H1 (cell line): ENCODE results near the gene GJD2. TPM values are rescaled to one million over a fixed set of nuclear protein-coding genes. Genes with fewer than 3 reads are reported as not detected.

Source experiments
- CTCF ChIA-PET: fragments of 300-600 bp; sonication (Branson Sonifier 250); formaldehyde crosslinking; loops from one replicate; lab custom pipeline; 2021; ENCODE audit not compliant: partially characterized antibody; lab: Charles Lee
- POLR2A ChIA-PET: fragments of 300-600 bp; sonication (Branson Sonifier 250); formaldehyde crosslinking; loops from one replicate; lab custom pipeline; 2021; ENCODE audit warnings: inconsistent platforms; ENCODE audit not compliant: partially characterized antibody; lab: Charles Lee
- DNase-seq, 2 experiments: peaks; one replicate each; pipeline versions ENCODE4 v3.0.0 to v3.0.0-alpha.2; 2010 to 2022; ENCODE audit warnings: low spot score in 2 of 2, low read depth in 1 of 2, mixed read lengths in 1 of 2
- FAIRE-seq: peaks from 2 replicates; lab custom pipeline; 2011; peaks lifted over from hg19 to GRCh38; lab: Jason Lieb, UNC
- H2AFZ ChIP-seq: 2 replicates; pipeline ENCODE4 v1.8.1; 2012; ENCODE audit warnings: low read length, inconsistent platforms
- H2AK5ac ChIP-seq: 2 replicates; pipeline ENCODE4 v1.6.1; 2013; ENCODE audit warnings: low read depth, low read length
- H2BK120ac ChIP-seq: replicated peaks from 2 replicates; pipeline ENCODE3; 2013; ENCODE audit warnings: low read depth, low read length, inconsistent platforms
- H2BK12ac ChIP-seq: 2 replicates; pipeline ENCODE4 v1.6.1; 2013; ENCODE audit warnings: low read depth, low read length
- H2BK15ac ChIP-seq: 2 replicates; pipeline ENCODE4 v1.6.1; 2013; ENCODE audit warnings: low read length
- H2BK20ac ChIP-seq: 2 replicates; pipeline ENCODE4 v1.6.1; 2013; ENCODE audit warnings: low read length
- H2BK5ac ChIP-seq: 2 replicates; pipeline ENCODE4 v1.6.1; 2013; ENCODE audit warnings: low read depth, low read length
- H3K14ac ChIP-seq: 2 replicates; pipeline ENCODE4 v1.6.1; 2013; ENCODE audit warnings: inconsistent platforms; ENCODE audit not compliant: insufficient read length
- H3K18ac ChIP-seq: 2 replicates; pipeline ENCODE4 v1.6.1; 2013; ENCODE audit warnings: low read length; ENCODE audit errors: extremely low read depth
- H3K23ac ChIP-seq: 2 replicates; pipeline ENCODE4 v1.6.1; 2013; ENCODE audit warnings: inconsistent platforms; ENCODE audit not compliant: insufficient read length
- H3K23me2 ChIP-seq: 2 replicates; pipeline ENCODE4 v1.6.1; 2013; ENCODE audit warnings: low read depth, low read length
- H3K27ac ChIP-seq: 2 replicates; pipeline ENCODE4 v1.6.1; 2011; ENCODE audit warnings: low read depth, low read length, inconsistent platforms
- H3K27me3 ChIP-seq, 4 experiments: replicated peaks in 1 of 4; 1 replicate in 1 of 4; 2 replicates in 3 of 4; pipeline versions ENCODE4 v1.6.1 to v1.8.1; 2011 to 2013; ENCODE audit warnings: low read length in 3 of 4, mild to moderate bottlenecking in 3 of 4, inconsistent platforms in 2 of 4, mixed read lengths in 2 of 4, moderate library complexity in 1 of 4; ENCODE audit not compliant: control insufficient read depth in 3 of 4, insufficient read depth in 3 of 4; ENCODE audit errors: extremely low read depth in 1 of 4
- H3K36me3 ChIP-seq, 4 experiments: 2 replicates each; pipeline versions ENCODE4 v1.6.1 to v1.8.1; 2011 to 2013; ENCODE audit warnings: mild to moderate bottlenecking in 4 of 4, low read length in 3 of 4, moderate library complexity in 2 of 4, control low read depth in 1 of 4, inconsistent platforms in 1 of 4; ENCODE audit not compliant: insufficient read depth in 4 of 4, control insufficient read depth in 2 of 4
- H3K4ac ChIP-seq: replicated peaks from 2 replicates; pipeline ENCODE3; 2013; ENCODE audit warnings: low read length, low read depth, mixed read lengths, inconsistent platforms; ENCODE audit not compliant: insufficient read length
- H3K4me1 ChIP-seq, 4 experiments: replicated peaks in 1 of 4; 1 replicate in 1 of 4; 2 replicates in 3 of 4; pipeline versions ENCODE4 v1.6.1 to v1.8.1; 2011 to 2013; ENCODE audit warnings: low read length in 3 of 4, inconsistent platforms in 2 of 4, mixed read lengths in 1 of 4; ENCODE audit not compliant: insufficient read depth in 4 of 4, control insufficient read depth in 3 of 4
- H3K4me2 ChIP-seq, 2 experiments: 2 replicates each; pipeline versions ENCODE4 v1.6.1 to v1.8.1; 2011 to 2013; ENCODE audit warnings: low read depth in 2 of 2, low read length in 2 of 2, control low read depth in 1 of 2, inconsistent platforms in 1 of 2, mild to moderate bottlenecking in 1 of 2; ENCODE audit not compliant: insufficient read depth in 1 of 2
- H3K4me3 ChIP-seq, 4 experiments: fragments of 200-600, 300-600 bp in 1 of 4; sonication (generic), shearing (Covaris generic), sonication (Bioruptor Twin) in 1 of 4; 2 replicates each; pipeline versions ENCODE4 v1.5.1 to v1.8.1; 2011 to 2016; ENCODE audit warnings: low read length in 4 of 4, low read depth in 3 of 4, control low read depth in 2 of 4, inconsistent platforms in 2 of 4, mild to moderate bottlenecking in 2 of 4, mixed read lengths in 1 of 4, moderate library complexity in 1 of 4; ENCODE audit not compliant: insufficient read depth in 2 of 4; ENCODE audit errors: extremely low read depth in 1 of 4
- H3K56ac ChIP-seq: replicated peaks from 2 replicates; pipeline ENCODE3; 2013; ENCODE audit warnings: low read depth, mild to moderate bottlenecking, mixed read lengths, low read length, inconsistent platforms; ENCODE audit not compliant: insufficient read length
- H3K79me1 ChIP-seq: 2 replicates; pipeline ENCODE4 v1.6.1; 2013; ENCODE audit warnings: low read depth, low read length, control low read depth
- H3K79me2 ChIP-seq, 2 experiments: 2 replicates each; pipeline versions ENCODE4 v1.6.1 to v1.8.1; 2012 to 2013; ENCODE audit warnings: low read length in 2 of 2, mild to moderate bottlenecking in 2 of 2, inconsistent platforms in 1 of 2; ENCODE audit not compliant: insufficient read depth in 2 of 2, control insufficient read depth in 1 of 2
- H3K9ac ChIP-seq, 4 experiments: replicated peaks in 1 of 4; 1 replicate in 1 of 4; 2 replicates in 3 of 4; pipeline versions ENCODE4 v1.6.1 to v1.8.1; 2011 to 2013; ENCODE audit warnings: low read depth in 3 of 4, low read length in 3 of 4, control low read depth in 2 of 4, mild to moderate bottlenecking in 2 of 4, moderate library complexity in 2 of 4, inconsistent platforms in 1 of 4; ENCODE audit errors: extremely low read depth in 1 of 4
- H3K9me3 ChIP-seq, 2 experiments: 2 replicates each; pipeline versions ENCODE4 v1.6.1 to v1.8.1; 2012 to 2013; ENCODE audit warnings: mild to moderate bottlenecking in 2 of 2, moderate library complexity in 2 of 2, control low read depth in 1 of 2, inconsistent platforms in 1 of 2, low read depth in 1 of 2, low read length in 1 of 2, mixed read lengths in 1 of 2; ENCODE audit not compliant: insufficient read depth in 2 of 2
- H4K20me1 ChIP-seq, 2 experiments: replicated peaks in 1 of 2; 2 replicates each; pipeline versions ENCODE3 to v1.8.1; 2011 to 2013; ENCODE audit warnings: inconsistent platforms in 2 of 2, low read length in 2 of 2, mild to moderate bottlenecking in 1 of 2; ENCODE audit not compliant: insufficient read depth in 2 of 2, control insufficient read depth in 1 of 2
- H4K5ac ChIP-seq: 2 replicates; pipeline ENCODE4 v1.6.1; 2013; ENCODE audit warnings: low read length, low read depth, mixed read lengths, inconsistent platforms; ENCODE audit not compliant: insufficient read length
- H4K8ac ChIP-seq: 2 replicates; pipeline ENCODE4 v1.8.0; 2013; ENCODE audit warnings: mild to moderate bottlenecking, moderate library complexity, low read length, inconsistent platforms; ENCODE audit not compliant: insufficient read depth; ENCODE audit errors: extremely low read depth
- H4K91ac ChIP-seq: replicated peaks from 2 replicates; pipeline ENCODE3; 2013; ENCODE audit warnings: low read length, mixed read lengths, inconsistent platforms; ENCODE audit not compliant: insufficient read length
- BACH1 ChIP-seq: IDR thresholded peaks from 2 replicates; pipeline ENCODE4 v1.6.1; 2012; ENCODE audit warnings: low read length, improper control_type of control experiment
- CBX5 ChIP-seq: fragments of 300-800, 300-1000 bp; sonication (generic); IDR thresholded peaks from 2 replicates; pipeline ENCODE4 v1.7.1; 2016; ENCODE audit warnings: antibody characterized with exemption, low read length, low read depth
- CHD2 ChIP-seq: IDR thresholded peaks from 2 replicates; pipeline ENCODE4 v1.6.1; 2012; ENCODE audit warnings: low read length, improper control_type of control experiment
- EP300 ChIP-seq, 2 experiments: IDR thresholded peaks; 1 replicate in 1 of 2; 2 replicates in 1 of 2; pipeline ENCODE4 v1.6.1; 2011 to 2012; ENCODE audit warnings: low read depth in 2 of 2, low read length in 2 of 2, mild to moderate bottlenecking in 2 of 2, borderline replicate concordance in 1 of 2, inconsistent platforms in 1 of 2, moderate library complexity in 1 of 2
- EZH2 ChIP-seq: fragments of 200-600 bp; sonication (generic); IDR thresholded peaks from 2 replicates; pipeline ENCODE4 v1.7.1; 2012; ENCODE audit warnings: low read depth, mild to moderate bottlenecking, moderate library complexity, low read length, inconsistent platforms; ENCODE audit not compliant: severe bottlenecking
- HDAC2 ChIP-seq, 2 experiments: fragments of 300-600 bp in 1 of 2; sonication (generic) in 1 of 2; IDR thresholded peaks; 2 replicates each; pipeline ENCODE4 v1.6.1; 2011 to 2012; ENCODE audit warnings: low read depth in 2 of 2, low read length in 2 of 2, mild to moderate bottlenecking in 2 of 2, moderate library complexity in 2 of 2, borderline replicate concordance in 1 of 2, inconsistent platforms in 1 of 2
- HDAC6 ChIP-seq: IDR thresholded peaks from one replicate; pipeline ENCODE4 v1.7.1; 2012; ENCODE audit warnings: low read depth, mild to moderate bottlenecking, inconsistent platforms, low read length, moderate library complexity
- PHF8 ChIP-seq: fragments of 200-600 bp; sonication (generic); conservative IDR thresholded peaks from 2 replicates; pipeline ENCODE4 v1.7.1; 2012; ENCODE audit warnings: low read depth, mild to moderate bottlenecking, inconsistent platforms, low read length, moderate library complexity
- SAP30 ChIP-seq: fragments of 300-600 bp; sonication (generic); IDR thresholded peaks from 2 replicates; pipeline ENCODE4 v1.7.1; 2012; ENCODE audit warnings: low read length, moderate library complexity, mild to moderate bottlenecking, inconsistent platforms; ENCODE audit not compliant: insufficient read depth, insufficient replicate concordance
- SP1 ChIP-seq: IDR thresholded peaks from 2 replicates; pipeline ENCODE4 v1.6.1; 2011; ENCODE audit warnings: low read depth, low read length
- WGBS, 2 experiments: shearing (Covaris generic) in 1 of 2; methylation state at CpG; one replicate each; pipeline versions ENCODE4 v1.1.6 to v1.1.7; 2013 to 2015; ENCODE audit warnings: low lambda C conversion rate in 2 of 2, mixed read lengths in 2 of 2, inconsistent platforms in 1 of 2, low coverage in 1 of 2, missing lambda C conversion rate in 1 of 2; ENCODE audit not compliant: insufficient replicate concordance in 2 of 2, insufficient coverage in 1 of 2, insufficient read length in 1 of 2; ENCODE audit errors: extremely low coverage in 1 of 2, missing lambda C conversion rate in 1 of 2; 5-methylcytosine and 5-hydroxymethylcytosine counted together
- polyA plus RNA-seq, 7 experiments: library from polyadenylated mRNA; depleted of rRNA in 3 of 7; stranded (reverse) in 5 of 7; unstranded in 2 of 7; fragments of >200 nt in 5 of 7; fragments of 200-250 nt in 2 of 7; gene quantifications; 1 replicate in 5 of 7; 2 replicates in 1 of 7; 4 replicates in 1 of 7; pipeline versions ENCODE4 v1.2.1 to v1.2.3, GENCODE V29; 2011 to 2013; ENCODE audit warnings: missing spikeins in 2 of 7, mixed read lengths in 2 of 7
- total RNA-seq: library from RNA; stranded (reverse); fragmentation: NEBNext Ultra II Directional; extraction: Animal tissue kit (Norgen Biotek cat#: 25700); gene quantifications from 2 replicates; pipeline ENCODE4 v1.2.1, GENCODE V29; 2021
- TF ChIP-seq, protein P1 (sequence below), 3 experiments: IDR thresholded peaks; 1 replicate in 2 of 3; 2 replicates in 1 of 3; pipeline versions ENCODE4 v1.5.1 to v1.6.1; 2011; ENCODE audit warnings: low read length in 3 of 3, mild to moderate bottlenecking in 3 of 3, inconsistent platforms in 2 of 3, low read depth in 1 of 3, moderate library complexity in 1 of 3; ENCODE audit not compliant: insufficient read depth in 1 of 3; ENCODE audit errors: control extremely low read depth in 1 of 3

GJD2 gene
- total and polyA plus RNA-seq, 2 of the 8 experiments (the other 6 are each of a cell fraction or from before 2014, with no cell fraction given): 0.39 to 0.54 TPM

DNA sequence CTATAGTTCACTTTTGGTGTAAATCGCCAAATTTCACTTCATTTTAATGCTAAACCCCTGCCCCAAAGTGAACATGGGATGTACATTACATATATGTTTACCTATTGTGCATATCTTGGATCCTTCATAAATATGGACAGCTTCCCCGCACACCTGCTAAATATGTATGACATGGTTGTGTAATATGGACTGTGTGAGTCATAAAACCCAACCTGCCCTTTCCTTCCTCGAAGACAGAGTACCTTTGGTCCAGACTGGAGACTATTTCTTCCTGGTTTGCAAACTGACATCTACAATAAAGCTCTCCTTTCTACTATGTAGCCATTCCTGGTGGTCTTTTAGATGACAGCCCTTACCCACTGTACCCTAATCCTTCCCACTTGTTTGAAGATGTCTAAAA lies 28.1 kb upstream of the GJD2 start:
- no peak overlapping the region for H2BK120ac ChIP-seq
- FAIRE-seq (no peak), DNase-seq (no peak)
- peaks cover 0 to 4% (median 0%) of the 10 kb centered on the region in 4 experiments; a peak in 1 of 7 replicates for H3K27me3 ChIP-seq
- no peak overlapping the region for H3K9ac ChIP-seq
- H2AFZ ChIP-seq: no peak overlapping the region
- H3K4me2 ChIP-seq: no peak overlapping the region
- no peak overlapping the region for H4K8ac ChIP-seq
- H3K4me1 ChIP-seq: no peaks in the 10 kb centered on the region
- H3K23me2 ChIP-seq: no peaks in the 10 kb centered on the region
- 85% methylated on average over 3 of the region's 3 CpGs; no CpG with 5 or more reads in 1 of the 2 experiments for WGBS, 2 experiments
- no peak overlapping the region for H2AK5ac ChIP-seq
- H2BK15ac ChIP-seq: no peak overlapping the region
- no peak overlapping the region for H2BK20ac ChIP-seq
- no peak overlapping the region for H3K4ac ChIP-seq
- H4K91ac ChIP-seq: no peak overlapping the region
- no peak overlapping the region for H2BK5ac ChIP-seq
- H4K20me1 ChIP-seq: no peaks in the 10 kb centered on the region
- H3K4me3 ChIP-seq: no peak overlapping the region
- H3K23ac ChIP-seq: no peak overlapping the region
- no peak overlapping the region for H2BK12ac ChIP-seq
- H4K5ac ChIP-seq: no peak overlapping the region
- no peak overlapping the region for H3K56ac ChIP-seq
- POLR2A ChIA-PET: no interaction called here
- H3K27ac ChIP-seq: no peak overlapping the region
- H3K9me3 ChIP-seq: no peaks in the 10 kb centered on the region
- H3K18ac ChIP-seq: no peak overlapping the region
- no peaks in the 10 kb centered on the region for H3K79me1 ChIP-seq
- no peak overlapping the region for H3K14ac ChIP-seq
- no peaks in the 10 kb centered on the region for H3K36me3 ChIP-seq
- CTCF ChIA-PET: no interaction called here
- no peaks in the 10 kb centered on the region for H3K79me2 ChIP-seq
- TF ChIP-seq SAP30: no peak
- TF ChIP-seq HDAC2 (IDR thresholded peaks at IDR 0.05; ENCODE audit: borderline replicate concordance in 1 of 2, low read depth in 2 of 2, low read length in 2 of 2): no peak
- TF ChIP-seq, protein P1, sequence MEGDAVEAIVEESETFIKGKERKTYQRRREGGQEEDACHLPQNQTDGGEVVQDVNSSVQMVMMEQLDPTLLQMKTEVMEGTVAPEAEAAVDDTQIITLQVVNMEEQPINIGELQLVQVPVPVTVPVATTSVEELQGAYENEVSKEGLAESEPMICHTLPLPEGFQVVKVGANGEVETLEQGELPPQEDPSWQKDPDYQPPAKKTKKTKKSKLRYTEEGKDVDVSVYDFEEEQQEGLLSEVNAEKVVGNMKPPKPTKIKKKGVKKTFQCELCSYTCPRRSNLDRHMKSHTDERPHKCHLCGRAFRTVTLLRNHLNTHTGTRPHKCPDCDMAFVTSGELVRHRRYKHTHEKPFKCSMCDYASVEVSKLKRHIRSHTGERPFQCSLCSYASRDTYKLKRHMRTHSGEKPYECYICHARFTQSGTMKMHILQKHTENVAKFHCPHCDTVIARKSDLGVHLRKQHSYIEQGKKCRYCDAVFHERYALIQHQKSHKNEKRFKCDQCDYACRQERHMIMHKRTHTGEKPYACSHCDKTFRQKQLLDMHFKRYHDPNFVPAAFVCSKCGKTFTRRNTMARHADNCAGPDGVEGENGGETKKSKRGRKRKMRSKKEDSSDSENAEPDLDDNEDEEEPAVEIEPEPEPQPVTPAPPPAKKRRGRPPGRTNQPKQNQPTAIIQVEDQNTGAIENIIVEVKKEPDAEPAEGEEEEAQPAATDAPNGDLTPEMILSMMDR (IDR thresholded peaks at IDR 0.05; ENCODE audit: control extremely low read depth in 1 of 3, insufficient read depth in 1 of 3, low read depth in 1 of 3, low read length in 3 of 3): no peak
- TF ChIP-seq CBX5: no peak
- no peak for TF ChIP-seq BACH1
- TF ChIP-seq HDAC6: no peak
- no peak for TF ChIP-seq CHD2
- TF ChIP-seq PHF8: no peak
- no peak for TF ChIP-seq EZH2
- TF ChIP-seq EP300 (IDR thresholded peaks at IDR 0.05; ENCODE audit: borderline replicate concordance in 1 of 2, low read depth in 2 of 2, low read length in 2 of 2): no peak
- no peak for TF ChIP-seq SP1
